ENCODE measurements around the gene PHACTR3. TPM values are rescaled to one million over a fixed set of nuclear protein-coding genes. Genes with fewer than 3 reads are reported as not detected.

Gene PHACTR3
- total RNA-seq, 1 experiment from 2014 or later = not detected

- Histone ChIP-seq H3K23ac (ENCODE audit: insufficient read length, low read depth, low read length) (no peak overlapping the region), H2BK5ac (ENCODE audit: insufficient read length, low read length) (no peak overlapping the region), H3K27me3 (ENCODE audit: insufficient read depth, low read length) (peaks cover 8% of the 10 kb centered on the region; the same call in 1 of the 2 replicates), H4K20me1 (ENCODE audit: control insufficient read depth, insufficient read depth, insufficient read length) (no peaks in the 10 kb centered on the region), H3K4ac (ENCODE audit: low read depth, low read length) (no peak overlapping the region), H3K9me3 (ENCODE audit: control insufficient read depth, low read depth, low read length) (no peaks in the 10 kb centered on the region), H3K4me2 (ENCODE audit: insufficient read depth, insufficient read length, low read length) (no peak overlapping the region), H3K4me1 (ENCODE audit: insufficient read depth, low read length) (no peaks in the 10 kb centered on the region), H2AFZ (ENCODE audit: low read length) (no peak overlapping the region), H4K8ac (replicated peaks; ENCODE audit: insufficient read length, low read depth, low read length) (no peak overlapping the region), H4K5ac (ENCODE audit: insufficient read length, low read depth, low read length) (no peak overlapping the region), H3K14ac (ENCODE audit: insufficient read depth, low read length) (no peak overlapping the region), H3K23me2 (ENCODE audit: insufficient read length, low read depth, low read length, poor library complexity, severe bottlenecking) (peaks cover 5% of the 10 kb centered on the region), H4K91ac (ENCODE audit: insufficient read length, low read depth, low read length) (no peak overlapping the region), H2AK5ac (ENCODE audit: insufficient read length, low read length) (no peak overlapping the region), H2BK15ac (ENCODE audit: low read depth, low read length) (no peak overlapping the region), H2BK20ac (ENCODE audit: low read depth, low read length, poor library complexity, severe bottlenecking) (no peak overlapping the region), H2BK12ac (ENCODE audit: insufficient read length, low read depth, low read length) (no peak overlapping the region), H3K27ac (ENCODE audit: insufficient read length, low read depth, low read length) (no peak overlapping the region), H3K79me1 (ENCODE audit: insufficient read depth, low read depth, low read length, poor library complexity, severe bottlenecking) (no peaks in the 10 kb centered on the region), H3K18ac (ENCODE audit: insufficient read length, low read depth, low read length) (no peak overlapping the region), H3K79me2 (ENCODE audit: insufficient read depth, low read length) (no peaks in the 10 kb centered on the region), H3K9ac (ENCODE audit: extremely low read depth, insufficient read length, low read length) (no peak overlapping the region), H3T11ph (ENCODE audit: low read length) (no peak overlapping the region), H2BK120ac (ENCODE audit: low read depth, low read length, poor library complexity, severe bottlenecking) (no peak overlapping the region), H3K56ac (ENCODE audit: insufficient read length, low read depth, low read length) (no peak overlapping the region)
- no peak for TF ChIP-seq CTCF (conservative IDR thresholded peaks at IDR 0.05)
- Mint-ChIP-seq H3K36me3 (ENCODE audit: insufficient read depth in 1 of 3, low read depth in 3 of 3) (no peaks in the 10 kb centered on the region), H3K9me3 (peaks cover 0 to 18% of the 10 kb centered on the region in 2 experiments; a peak in 3 of 5 replicates), H3K4me3 (no peak overlapping the region), H3K4me1 (peaks cover 4 to 5% of the 10 kb centered on the region in 2 experiments), H3K27ac (no peak overlapping the region), H3K27me3 (ENCODE audit: low read depth) (peaks cover 62% of the 10 kb centered on the region)
- WGBS (ENCODE audit: extremely low coverage, insufficient read length, low lambda C conversion rate) = 83% methylated on average over 2 of the region's 4 CpGs
- DNase-seq = no peak
Observed at GRCh38 chr20:59569305-59569704, 35.0 kb upstream of the PHACTR3 start.

All from H9 (cell line).